Activated CD4-positive, alpha-beta T cell treated with anti-CD3 and anti-CD28 coated beads for 4 hours (primary cell): ENCODE data around the gene RASSF7.
A peak's percentile ranks its signal among the peaks of the same experiment; 100 is the strongest.
"Not testable (repeated sequence)": the region's sequence is repeated elsewhere in the genome, so short reads cannot be mapped to it uniquely, and the experiment has no call there.

Experiments used
- DNase-seq, 2 donors: peaks; one replicate each; pipeline ENCODE4 v3.0.0-alpha.2; 2020

RASSF7 gene, protein sequence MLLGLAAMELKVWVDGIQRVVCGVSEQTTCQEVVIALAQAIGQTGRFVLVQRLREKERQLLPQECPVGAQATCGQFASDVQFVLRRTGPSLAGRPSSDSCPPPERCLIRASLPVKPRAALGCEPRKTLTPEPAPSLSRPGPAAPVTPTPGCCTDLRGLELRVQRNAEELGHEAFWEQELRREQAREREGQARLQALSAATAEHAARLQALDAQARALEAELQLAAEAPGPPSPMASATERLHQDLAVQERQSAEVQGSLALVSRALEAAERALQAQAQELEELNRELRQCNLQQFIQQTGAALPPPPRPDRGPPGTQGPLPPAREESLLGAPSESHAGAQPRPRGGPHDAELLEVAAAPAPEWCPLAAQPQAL

DNA sequence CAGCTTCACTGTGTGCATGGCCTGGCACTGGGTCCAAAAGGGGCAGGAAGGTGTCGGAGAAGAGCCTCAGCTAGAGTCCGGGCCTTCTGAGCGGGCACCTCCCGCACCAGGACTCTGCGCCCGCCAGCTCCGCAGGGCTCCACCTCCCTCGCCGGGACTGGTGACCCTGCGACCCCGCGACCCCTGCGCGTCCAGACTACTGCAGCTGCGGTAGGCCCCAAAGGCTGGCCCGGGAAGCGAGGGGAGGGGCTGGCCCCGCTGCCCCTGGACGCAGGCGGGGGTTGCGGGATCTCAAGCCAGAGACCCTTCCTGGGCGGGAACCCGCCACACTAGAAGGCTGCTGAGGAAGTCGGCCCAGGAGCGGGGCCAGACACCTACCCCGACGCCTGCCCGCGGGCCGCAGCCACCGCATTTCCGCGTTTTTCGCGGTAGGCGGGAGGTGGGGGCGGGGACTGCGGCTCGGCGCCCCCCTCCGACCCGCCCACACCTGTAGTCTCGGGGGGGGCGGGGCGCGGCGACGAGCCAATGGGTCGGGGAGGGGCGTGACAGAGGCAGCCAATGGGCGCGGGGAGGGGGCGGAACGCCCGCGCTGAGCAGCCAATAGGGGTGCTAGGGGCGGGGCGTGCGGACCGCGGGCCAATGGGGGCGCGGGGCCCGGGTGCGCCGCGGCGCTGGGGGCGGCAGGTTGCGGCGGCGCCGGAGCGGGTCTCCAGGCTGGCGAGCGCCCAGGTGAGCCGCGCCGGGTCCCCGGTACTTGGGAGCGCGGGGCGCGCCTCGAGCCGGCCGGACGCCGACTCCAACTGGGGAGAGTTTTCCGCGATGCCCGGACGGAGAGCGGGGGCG is at the start of gene RASSF7, which contains the start of gene LMNTD2:
RASSF7 (plus strand) TSS at position 666 of the 843 bp plus-strand sequence. CDS start 799 bp downstream, outside the sequence.
LMNTD2 (minus strand) TSS at position 434 of the 843 bp plus-strand sequence; CDS start at position 412, 22 bp downstream.
- peak; percentile 98 for DNase-seq

DNA sequence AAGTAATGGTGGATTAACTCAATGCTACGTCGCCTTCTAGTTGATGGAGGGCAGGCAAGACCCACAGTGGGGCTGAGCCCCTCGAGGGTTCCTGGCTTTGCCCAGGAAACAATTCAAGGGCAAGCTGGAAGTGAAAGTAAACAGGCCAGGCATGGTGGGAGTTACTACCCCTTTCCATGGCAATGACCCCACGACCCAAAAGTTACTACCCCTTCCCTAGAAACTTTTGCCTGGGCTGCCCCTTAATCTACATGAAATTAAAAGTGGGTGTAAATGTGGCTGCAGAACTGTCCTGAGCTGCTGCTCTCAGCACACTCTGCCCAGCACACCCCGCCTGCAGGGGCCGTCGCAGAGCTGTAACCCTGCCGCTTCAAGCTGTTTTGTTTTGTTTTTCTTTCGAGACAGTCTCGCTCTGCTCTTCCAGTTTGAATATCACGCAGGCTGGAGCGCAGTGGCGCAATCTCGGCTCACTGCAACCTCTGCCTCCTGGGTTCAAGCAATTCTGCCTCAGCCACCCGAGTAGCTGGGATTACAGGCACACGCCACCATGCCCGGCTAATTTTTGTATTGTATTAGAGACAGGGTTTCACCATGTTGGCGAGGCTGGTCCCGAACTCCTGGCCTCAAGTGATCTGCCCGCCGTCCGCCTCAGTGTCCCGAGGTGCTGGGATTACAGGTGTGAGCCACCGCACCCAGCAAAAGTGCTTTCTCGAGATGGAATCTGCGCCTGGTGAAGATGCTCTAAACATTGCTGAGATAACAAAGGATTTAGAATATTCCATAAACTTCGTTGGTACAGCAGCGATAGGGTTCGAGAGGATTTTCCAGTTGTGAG is 47.8 kb upstream of the RASSF7 start:
- no peak for DNase-seq

DNA sequence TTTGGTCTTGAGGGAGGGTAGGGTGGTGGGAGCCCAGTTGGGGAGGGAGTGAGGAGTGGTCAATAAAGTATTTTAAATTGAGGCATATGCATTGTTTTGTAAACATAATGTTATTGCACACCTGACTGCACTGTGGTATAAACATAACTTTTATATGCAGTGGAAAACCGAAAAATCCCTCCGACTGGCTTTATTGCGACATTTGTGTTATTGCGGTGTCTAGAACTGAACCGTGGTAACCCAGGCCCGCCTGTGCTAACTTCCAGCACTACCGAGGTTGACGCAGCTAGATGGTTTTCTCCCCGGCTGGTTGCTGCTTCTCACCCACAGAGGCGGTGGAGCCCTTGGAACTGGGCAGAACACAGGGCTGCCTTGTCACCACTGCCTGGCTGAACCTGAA is 46.2 kb upstream of the RASSF7 start:
- no peak for DNase-seq

DNA sequence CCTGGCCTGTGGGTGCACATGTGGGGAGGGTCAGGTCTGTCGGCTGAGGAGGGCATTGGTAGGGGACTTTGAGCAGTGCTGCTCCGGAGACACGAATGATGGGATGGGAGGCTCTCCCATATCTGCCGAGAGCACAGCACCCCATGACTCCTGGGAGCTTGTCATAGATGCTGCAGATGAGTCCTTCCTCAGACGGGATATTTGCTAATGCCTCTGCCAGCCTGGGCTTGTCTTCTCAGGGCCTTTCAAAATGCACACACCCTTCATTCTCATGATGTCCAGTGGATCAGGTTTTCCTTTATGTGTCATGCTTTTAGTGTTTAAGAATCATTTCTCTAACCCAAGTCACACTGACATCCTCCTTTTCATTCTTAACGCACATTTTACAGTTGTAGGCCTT is 45.6 kb upstream of the RASSF7 start:
- no peak for DNase-seq

DNA sequence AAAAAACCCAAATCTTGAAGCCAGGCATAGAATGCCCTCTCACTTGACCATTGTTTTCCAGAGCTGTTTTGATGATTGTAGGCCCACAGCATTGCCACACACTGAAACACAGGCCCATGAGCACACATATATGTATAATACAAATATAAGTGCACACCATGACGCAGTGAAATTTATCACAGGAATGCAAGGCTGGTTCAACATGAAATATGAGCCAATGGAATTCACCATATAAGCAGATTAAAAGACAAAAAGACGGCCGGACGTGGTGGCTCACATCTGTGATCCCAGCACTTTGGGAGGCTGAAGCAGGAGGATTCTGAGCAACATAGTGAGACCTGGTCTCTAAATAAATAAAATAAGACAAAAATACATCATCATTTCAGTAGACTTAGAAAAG is 44.4 kb upstream of the RASSF7 start:
- no peak for DNase-seq

DNA sequence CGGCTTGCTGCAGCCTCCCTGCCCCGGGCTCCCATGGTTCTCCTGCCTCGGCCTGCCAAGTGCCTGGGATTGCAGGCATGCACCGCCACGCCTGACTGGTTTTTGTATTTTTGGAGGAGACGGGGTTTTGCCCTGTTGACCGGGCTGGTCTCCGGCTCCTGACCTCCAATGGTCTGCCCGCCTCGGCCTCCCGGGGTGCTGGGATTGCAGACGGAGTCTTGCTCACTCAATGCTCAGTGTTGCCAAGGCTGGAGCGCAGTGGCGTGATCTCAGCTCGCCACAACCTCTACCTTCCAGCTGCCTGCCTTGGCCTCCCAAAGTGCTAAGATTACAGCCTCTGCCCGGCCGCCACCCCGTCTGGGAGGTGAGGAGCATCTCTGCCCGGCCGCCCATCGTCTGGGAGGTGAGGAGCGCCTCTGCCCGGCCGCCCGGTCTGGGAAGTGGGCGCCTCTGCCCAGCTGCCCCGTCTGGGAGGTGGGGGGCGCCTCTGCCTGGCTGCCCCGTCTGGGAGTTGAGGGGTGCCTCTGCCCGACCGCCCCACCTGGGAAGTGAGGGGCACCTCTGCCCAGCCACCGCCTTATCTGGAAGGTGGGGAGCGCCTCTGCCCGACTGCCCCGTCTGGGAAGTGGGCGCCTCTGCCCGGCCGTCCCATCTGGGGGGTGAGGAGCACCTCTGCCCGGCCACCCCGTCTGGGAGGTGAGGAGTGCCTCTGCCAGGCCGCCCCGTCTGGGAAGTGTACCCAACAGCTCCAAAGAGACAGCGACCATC is 43.7 kb upstream of the RASSF7 start:
- not testable (repeated sequence) for DNase-seq

DNA sequence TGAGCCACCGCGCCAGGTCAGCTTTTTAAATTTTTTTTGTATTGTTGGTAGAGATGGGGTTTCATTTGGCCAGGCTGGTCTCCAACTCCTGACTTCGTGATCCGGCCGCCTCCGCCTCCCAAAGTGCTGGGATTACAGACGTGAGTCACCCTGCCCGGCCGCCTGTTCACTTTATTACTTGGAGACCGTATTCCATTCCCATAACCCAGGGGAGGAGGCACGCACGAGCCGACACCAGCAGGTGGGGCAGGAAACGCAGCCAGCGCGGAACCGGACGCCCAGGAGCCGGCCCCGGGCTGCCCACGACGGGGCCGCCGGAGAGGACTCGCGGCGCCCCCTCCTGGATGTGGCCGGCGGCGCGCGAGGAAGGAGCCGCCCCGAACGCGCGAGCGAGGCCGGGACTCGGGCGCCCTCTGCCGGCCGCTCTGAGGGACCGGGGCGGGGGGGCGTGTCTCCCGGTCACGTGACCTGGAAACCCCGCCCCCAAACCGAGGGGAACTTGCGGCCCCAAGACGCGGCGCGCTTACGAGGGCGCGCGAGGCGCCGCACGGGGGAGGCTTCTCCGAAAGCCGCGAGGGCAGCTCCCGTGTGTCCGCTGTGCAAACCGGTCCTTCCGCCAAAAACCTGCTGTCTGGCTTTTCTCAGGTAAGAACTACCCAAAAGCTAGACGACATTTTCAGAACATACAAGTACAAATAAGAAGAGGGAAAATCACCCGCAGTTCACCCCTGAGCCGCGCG is 42.1 kb upstream of the RASSF7 start:
- peak; percentile 87 for DNase-seq

DNA sequence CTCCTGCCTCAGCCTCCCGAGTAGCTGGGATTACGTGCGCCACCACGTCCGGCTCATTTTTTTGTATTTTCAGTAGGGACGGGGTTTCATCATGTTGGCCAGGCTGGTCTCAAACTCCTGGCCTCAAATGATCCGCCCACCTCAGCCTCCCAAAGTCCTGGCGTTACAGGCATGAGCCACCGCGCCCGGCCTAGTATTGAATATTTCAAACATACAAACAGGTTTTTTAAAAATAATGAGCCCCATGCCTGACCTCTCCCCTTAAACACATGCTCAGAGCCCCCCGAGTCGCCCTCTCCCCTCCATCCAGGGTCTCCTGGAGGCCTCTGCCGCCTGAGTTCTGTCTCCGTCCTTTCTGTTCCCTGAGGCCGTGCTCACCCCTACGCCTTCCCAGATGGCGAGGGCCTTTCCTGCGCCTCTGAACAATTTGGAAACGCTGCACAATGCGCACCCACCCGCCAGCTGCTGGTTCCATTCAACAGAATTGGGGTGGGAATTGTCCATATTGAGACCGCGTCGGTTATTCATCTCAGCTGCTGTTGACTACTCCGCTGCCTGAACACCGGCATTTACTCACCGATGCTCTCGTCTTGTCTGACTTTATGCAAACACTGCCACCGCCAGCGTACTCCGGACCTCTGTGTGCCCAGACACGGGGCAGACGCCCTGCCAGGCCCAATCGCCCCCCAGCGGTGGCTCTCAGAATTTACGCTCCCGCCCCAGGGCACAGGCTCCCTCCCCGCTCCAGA is 40.2 kb upstream of the RASSF7 start:
- DNase-seq: no peak

DNA sequence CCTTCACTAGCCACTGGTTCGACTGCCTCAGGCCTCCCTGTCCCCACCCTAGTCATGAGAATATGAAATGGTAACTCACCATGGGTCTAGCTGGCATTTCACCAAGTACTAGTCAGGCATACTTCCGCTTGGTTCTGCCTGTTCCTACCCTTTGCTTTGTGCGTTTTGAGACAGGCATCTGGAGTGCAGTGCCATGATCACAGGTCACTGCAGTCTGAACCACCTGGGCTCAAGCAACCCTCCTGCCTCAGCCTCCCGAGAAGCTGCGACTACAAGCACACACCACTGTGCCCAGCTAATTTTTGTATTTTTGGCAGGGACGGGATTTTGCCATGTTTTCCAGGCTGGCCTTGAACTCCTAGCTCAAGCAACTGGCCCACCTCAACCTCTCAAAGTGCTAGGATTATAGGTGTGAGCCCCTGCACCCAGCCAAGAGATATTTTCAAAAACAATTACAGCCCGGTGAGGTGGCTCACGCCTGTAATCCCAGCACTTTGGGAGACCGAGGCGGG is 39.5 kb upstream of the RASSF7 start:
- no peak for DNase-seq

DNA sequence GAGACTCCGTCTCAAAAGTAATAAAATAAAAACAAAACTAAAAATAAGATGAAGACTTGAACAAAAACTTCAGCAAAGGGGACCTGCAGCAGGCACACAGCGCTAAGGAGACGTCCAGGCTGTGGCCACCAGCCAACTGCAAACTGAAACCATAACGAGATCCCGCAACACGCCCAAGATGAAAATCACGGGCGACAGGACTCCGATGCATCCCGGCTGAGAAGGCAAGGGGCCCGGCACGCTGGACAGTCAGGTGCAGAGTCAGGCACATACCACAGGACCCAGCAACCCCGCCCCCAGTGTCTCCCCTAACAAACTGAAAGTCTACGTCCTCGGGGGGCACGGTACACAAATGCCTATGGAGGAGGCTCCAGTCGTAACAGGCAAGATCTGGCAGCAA is 34.6 kb upstream of the RASSF7 start:
- no peak for DNase-seq

DNA sequence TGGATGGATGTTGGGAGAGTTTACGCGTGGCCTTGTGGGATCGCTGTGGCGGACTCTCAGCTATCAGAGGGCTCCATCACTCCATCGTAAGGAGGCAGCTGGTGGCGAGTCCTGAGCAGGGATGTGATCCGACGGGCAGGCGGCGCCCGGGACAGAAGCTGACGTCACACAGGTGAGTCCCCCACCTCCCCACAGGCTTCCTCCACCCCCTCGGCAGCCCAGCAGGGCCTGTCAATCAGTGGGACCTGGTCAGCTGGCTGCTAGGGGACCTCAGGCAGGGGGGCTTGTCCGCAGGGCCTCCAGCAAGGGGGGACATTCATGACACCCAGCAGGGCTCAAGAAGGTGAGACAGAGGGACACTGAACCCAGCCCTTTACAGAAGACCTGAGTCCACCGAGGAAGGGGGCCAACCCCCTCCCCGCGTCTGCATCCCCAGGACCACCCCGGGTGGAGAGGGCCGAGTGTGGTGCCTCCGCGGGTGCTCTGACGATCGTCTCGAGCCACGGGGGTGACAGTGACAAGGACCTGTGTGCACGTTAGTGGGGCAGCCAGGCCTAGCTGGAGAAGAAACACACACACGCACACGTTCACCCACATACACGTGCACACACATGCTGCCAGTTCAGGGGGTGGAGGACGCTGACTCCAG is 32.5 kb upstream of the RASSF7 start:
- no peak for DNase-seq

DNA sequence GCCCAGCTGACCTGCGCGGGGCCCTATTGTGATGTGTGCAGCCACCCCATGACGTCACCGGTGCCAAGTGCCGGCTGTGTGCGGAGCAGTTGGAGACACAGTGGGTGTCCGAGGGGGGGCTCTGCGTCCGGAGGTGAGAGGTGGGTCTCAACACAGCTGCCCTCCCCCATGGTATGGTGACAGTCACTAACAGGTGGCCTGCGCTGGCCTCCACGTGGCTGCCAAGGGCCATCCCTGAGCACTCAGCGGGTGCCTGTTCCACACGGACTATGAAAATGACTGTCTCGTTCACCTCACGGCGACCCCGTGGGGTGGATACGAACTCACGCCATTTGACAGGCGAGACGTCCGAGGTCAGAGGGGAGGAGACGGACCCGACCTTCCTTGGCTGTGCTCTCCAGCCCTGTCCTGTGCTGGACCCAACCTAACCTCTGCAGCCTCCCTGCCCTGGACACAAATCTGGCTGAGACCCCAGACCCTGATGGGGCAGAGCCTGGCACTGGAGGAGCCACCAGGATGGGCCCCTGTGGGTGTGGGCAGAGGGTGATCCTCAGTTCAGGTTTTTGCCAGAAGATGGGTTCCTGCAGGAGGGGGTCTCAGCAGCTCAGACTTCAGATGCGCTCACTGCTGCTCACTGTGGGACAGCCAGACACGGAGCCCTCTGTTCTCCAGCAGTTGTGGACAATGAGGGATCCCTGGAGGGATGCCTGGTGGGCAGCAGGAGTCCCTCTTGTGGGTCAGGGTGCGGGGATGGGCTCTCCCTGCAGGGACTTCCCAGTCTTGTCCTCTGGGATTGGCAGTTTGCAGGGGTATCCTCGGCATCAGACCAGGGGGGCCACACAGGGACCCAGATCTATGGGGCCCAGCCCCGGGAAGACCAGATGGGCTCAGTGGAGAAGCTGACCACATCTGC is 31.7 kb upstream of the RASSF7 start:
- DNase-seq: no peak

DNA sequence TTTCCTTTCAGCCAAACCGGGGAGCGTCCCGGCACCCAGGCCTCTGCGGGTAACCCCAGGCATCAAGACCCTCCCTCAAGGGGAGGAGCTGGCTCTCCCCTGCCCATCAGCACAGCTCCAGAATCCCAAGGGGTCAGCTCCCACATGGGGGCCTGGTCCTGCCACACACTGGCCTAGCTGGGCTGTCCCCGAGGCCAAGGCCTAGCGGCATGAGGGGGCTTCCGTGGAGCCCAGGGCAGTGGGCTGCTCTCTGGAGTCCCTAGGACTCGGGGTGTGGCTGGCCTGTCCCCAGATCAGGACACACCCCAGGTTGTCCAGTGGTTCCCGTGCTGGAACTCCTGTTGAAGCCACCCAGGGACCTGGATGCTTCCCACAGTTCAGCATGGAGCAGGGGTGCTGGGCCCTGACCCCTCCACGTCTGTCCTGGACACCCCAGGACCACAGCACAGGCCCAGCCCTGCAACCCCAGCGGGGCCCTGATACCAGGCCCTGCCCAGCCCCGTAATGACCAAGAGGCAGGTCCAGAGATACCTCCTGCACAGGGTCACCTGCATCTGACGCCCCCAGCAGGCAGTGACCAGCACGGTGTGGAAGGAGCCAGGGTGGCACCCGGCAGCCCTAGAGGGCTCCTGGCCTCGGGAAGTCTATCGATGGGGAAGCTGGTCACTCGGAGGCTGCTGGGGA is 30.9 kb upstream of the RASSF7 start:
- no peak for DNase-seq

DNA sequence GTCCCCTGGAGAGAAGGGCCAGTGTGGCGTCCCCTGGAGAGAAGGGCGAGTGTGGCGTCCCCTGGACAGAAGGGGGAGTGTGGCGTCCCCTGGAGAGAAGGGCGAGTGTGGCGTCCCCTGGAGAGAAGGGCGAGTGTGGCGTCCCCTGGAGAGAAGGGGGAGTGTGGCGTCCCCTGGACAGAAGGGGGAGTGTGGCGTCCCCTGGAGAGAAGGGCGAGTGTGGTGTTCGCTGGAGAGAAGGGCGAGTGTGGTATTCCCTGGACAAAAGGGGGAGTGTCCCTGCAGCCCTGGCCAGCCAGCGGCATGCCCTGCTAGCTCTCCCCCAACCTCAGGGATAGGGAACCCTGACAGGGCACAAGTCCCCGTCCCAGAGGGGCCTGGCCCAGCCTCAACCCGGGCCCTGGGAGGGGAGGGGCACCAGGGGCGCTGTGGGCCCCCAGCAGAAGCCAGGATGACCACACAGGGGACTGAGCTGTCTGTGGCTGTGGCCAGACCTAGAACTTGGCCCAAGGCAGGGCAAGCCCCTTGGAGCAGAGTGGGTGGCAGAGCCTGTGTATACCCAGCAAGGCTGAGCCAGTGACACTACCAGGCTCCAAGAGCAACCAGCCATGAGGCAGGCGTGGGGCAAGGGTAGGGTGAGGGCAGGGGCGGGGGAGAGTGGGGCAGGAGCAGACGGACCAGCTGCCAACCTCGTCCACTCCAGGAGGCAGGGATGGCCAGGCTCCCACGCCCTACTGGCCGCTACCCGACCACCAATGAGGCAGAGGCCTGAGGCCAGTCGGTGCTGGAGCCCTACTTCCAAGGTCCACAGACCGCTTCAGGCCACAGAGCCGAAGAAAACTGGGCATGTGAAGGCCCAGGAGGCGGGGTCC is 29.6 kb upstream of the RASSF7 start:
- no peak for DNase-seq

DNA sequence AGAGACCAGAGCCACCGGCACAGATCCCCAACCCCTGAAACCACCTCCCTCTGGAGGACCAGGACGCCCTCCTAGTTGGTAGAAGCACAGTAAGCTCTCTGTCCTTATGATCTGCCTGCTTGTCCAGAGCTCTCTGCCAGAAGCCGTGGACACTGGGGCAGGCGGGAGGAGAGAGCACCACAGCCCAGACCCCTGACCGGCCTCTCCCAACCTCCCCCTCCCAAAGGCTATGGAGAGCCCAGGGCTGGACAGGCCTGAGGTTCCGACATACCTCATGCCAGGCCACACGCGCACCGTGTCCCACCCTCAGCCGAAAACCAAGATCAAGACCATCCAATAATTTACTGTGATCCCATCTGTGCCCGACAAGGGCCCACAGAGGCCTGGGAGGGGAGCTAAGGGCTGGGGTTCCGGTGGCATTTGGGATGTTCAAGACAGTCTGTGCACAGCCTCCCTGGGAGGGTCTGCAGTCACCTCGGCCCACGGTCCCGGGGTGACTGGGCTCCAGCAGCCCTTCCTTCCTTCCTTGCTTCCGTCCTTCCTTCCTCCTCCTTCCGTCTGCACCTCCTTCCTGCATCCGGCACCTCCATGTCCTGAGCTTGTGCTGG is 28.7 kb upstream of the RASSF7 start:
- DNase-seq: no peak

DNA sequence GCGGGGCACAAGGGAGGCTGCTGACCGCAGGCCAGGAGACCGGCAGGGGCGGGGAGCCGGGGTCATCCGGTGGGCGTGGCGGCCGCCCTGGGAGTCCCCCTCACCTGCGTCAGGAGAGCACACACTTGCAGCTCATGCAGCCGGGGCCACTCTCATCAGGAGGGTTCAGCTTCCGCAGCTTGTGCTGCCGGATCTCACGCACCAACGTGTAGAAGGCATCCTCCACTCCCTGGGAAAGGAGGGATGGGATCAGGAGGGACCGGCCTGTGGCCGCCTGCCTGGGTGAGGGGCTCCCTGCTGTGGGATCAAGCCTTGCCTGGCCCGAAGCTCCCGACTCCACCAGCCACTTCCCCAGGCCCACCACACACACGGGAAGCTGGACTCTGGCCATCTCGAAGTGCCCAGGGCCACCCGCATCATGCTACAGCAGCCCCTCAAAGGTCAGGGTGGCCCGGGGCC is 28.2 kb upstream of the RASSF7 start:
- DNase-seq: no peak
